Measurements from ENCODE around the gene SYT8. TPM values are rescaled to one million over a fixed set of nuclear protein-coding genes. Genes with fewer than 3 reads are reported as not detected.

Gene SYT8
- total and polyA plus RNA-seq, 3 experiments from 2014 or later, result not detected

DNA sequence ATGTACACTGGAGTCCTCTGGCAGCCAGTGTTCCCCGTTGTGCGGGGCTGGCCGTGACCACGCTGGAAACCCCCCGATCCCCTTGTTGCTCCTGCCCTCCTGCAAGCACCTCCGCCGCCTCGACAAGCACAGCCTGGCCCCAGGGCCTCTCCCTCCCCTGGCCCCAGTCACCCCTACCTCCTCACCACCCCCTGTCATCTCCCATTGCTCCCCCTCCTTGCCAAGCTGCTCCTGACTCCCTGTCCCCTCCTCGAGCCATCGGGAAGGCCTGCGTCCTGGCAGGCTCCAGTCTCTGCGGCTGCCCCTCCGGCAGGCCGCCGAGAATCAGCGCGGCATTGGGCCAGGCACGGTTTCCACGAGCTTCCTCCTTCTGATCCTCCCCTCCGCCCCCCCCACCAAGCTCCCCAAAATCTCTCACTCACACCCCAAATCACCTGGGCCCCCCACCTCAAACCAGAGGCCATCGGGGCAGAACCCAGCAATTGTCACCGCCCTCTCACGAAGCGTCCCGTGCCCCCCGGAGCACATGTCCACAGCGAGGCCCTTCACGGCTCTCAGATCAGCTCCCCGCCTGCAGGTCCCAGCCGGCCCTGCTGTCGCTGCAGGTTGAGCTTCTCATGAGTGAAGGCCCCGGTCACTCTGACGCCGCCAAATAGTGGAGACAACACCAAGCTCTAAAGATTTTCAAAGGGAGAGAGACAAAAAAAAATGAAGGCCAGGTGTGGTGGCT is 12.4 kb downstream of the SYT8 start:
- H3K36me3 ChIP-seq (ENCODE audit: insufficient read depth, low read length), result no peaks in the 10 kb centered on the region
- ChIA-PET CTCF (interaction anchor here (0.8 to 3.4 kb wide), 11 partner anchors 9 to 305 kb away, joined by 3 to 13 read pairs (median 4); partner anchors contain the start of genes H19, SYT8 and TNNI2), POLR2A (interaction anchor here (0.6 kb wide), 1 partner anchor 9 kb away, joined by 3 read pairs; the partner anchor contains the start of gene TNNI2)
- Mint-ChIP-seq H3K4me3 (no peak overlapping the region), H3K4me1 (peaks cover 66 to 89% (median 73%) of the 10 kb centered on the region in 3 donors), H3K27me3 (peaks cover 0 to 1% of the 10 kb centered on the region in 2 donors), H3K36me3 (no peaks in the 10 kb centered on the region), H3K9me3 (no peaks in the 10 kb centered on the region), H3K27ac (peak overlapping the region in 5 of 8 donors; percentile 40 to 87 (median 72))
- no peak overlapping the region for H3K4me3 ChIP-seq (ENCODE audit: low read length)
- no peak overlapping the region for H3K27ac ChIP-seq (ENCODE audit: low read depth, low read length)
- H3K9me3 ChIP-seq (ENCODE audit: low read length), result no peaks in the 10 kb centered on the region
- no peak for DNase-seq
- H3K4me1 ChIP-seq (ENCODE audit: insufficient read depth, low read length), result peaks cover 79% of the 10 kb centered on the region
- no peaks in the 10 kb centered on the region for H3K27me3 ChIP-seq (ENCODE audit: insufficient read depth, low read length, poor library complexity, severe bottlenecking)

DNA sequence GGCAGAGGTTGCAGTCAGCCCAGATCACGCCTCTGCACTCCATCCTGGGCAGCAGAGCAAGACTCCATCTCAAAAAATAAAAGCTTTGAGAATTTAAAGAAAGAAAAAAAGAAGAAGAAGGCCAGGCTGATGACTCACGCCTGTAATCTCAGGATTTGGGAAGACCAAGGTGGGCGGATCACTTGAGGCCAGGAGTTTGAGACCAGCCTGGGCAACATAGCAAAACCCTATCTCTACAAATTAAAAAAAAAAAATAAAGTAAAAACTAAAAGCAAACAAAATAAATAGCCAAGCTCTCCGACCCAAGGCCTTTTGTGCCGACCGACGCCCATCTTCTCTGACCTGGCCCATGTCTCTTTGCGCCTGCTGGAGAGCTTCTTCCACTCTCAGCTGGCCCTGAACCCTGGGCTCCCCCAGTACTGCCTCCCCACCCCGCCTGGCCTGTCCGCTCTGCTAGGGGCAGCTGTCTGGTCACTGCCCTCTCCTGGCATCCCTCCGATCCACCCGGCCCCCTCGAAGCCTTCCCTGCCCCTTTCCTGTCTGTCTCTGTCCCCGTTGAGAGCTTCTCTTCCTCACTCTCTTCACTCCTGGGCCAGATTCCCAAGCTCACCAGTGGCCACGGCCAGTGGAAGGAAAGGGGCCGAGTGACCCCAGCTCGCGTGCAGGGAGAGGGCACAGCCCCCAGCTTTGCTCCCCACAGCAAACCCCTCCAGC is 13.3 kb downstream of the SYT8 start:
- no peaks in the 10 kb centered on the region for H3K36me3 ChIP-seq (ENCODE audit: insufficient read depth, low read length)
- H3K27ac ChIP-seq (ENCODE audit: low read depth, low read length), result no peak overlapping the region
- Mint-ChIP-seq H3K4me1 (peaks cover 75 to 96% (median 82%) of the 10 kb centered on the region in 3 donors), H3K9me3 (no peaks in the 10 kb centered on the region), H3K27ac (peak overlapping the region in 5 of 8 donors; percentile 40 to 82 (median 60)), H3K36me3 (peaks cover 0 to 5% (median 0%) of the 10 kb centered on the region in 3 donors), H3K27me3 (peaks cover 0 to 1% of the 10 kb centered on the region in 2 donors), H3K4me3 (peak overlapping the region in 1 of 7 donors; percentile 51)
- H3K9me3 ChIP-seq (ENCODE audit: low read length), result no peaks in the 10 kb centered on the region
- no peak for DNase-seq
- H3K4me3 ChIP-seq (ENCODE audit: low read length), result no peak overlapping the region
- POLR2A ChIA-PET, result no interaction called here
- H3K27me3 ChIP-seq (ENCODE audit: insufficient read depth, low read length, poor library complexity, severe bottlenecking), result no peaks in the 10 kb centered on the region
- peaks cover 85% of the 10 kb centered on the region for H3K4me1 ChIP-seq (ENCODE audit: insufficient read depth, low read length)
- CTCF ChIA-PET, result interaction anchor here (0.7 to 3.4 kb wide), 13 partner anchors 10 to 304 kb away, joined by 3 to 13 read pairs (median 4); partner anchors contain the start of genes H19, SYT8 and TNNI2

- Histone ChIP-seq H3K27ac (ENCODE audit: low read depth, low read length) (no peak overlapping the region), H3K9me3 (ENCODE audit: low read length) (no peaks in the 10 kb centered on the region), H3K27me3 (ENCODE audit: insufficient read depth, low read length, poor library complexity, severe bottlenecking) (no peaks in the 10 kb centered on the region), H3K36me3 (ENCODE audit: insufficient read depth, low read length) (no peaks in the 10 kb centered on the region), H3K4me1 (ENCODE audit: insufficient read depth, low read length) (peaks cover 78% of the 10 kb centered on the region), H3K4me3 (ENCODE audit: low read length) (no peak overlapping the region)
- ChIA-PET POLR2A (no interaction called here), CTCF (interaction anchor here (0.7 to 2.8 kb wide), 7 partner anchors 14 to 303 kb away, joined by 3 to 9 read pairs (median 4); partner anchors contain the start of gene SYT8)
- Mint-ChIP-seq H3K27ac (peak overlapping the region; percentile 28 to 98 (median 83)), H3K9me3 (no peaks in the 10 kb centered on the region), H3K36me3 (peaks cover 0 to 12% (median 0%) of the 10 kb centered on the region in 3 donors), H3K4me3 (peak overlapping the region in 2 of 7 donors; percentile 12 to 25), H3K4me1 (peaks cover 69 to 90% (median 75%) of the 10 kb centered on the region in 3 donors), H3K27me3 (peaks cover 0 to 1% of the 10 kb centered on the region in 2 donors)
- no peak for DNase-seq
Measured at GRCh38 chr11:1848640-1849430, 14.0 kb downstream of the SYT8 start.

GRCh38 chr11:1851468-1852180 is 16.8 kb downstream of the SYT8 start:
- H3K27me3 ChIP-seq (ENCODE audit: insufficient read depth, low read length, poor library complexity, severe bottlenecking), result no peaks in the 10 kb centered on the region
- peak overlapping the region; percentile 74 for H3K27ac ChIP-seq (ENCODE audit: low read depth, low read length)
- H3K4me1 ChIP-seq (ENCODE audit: insufficient read depth, low read length), result peaks cover 74% of the 10 kb centered on the region
- peak overlapping the region; percentile 63 for H3K4me3 ChIP-seq (ENCODE audit: low read length)
- Mint-ChIP-seq H3K9me3 (no peaks in the 10 kb centered on the region), H3K36me3 (peaks cover 0 to 26% (median 0%) of the 10 kb centered on the region in 3 donors), H3K4me1 (peaks cover 53 to 83% (median 61%) of the 10 kb centered on the region in 3 donors), H3K27ac (peak overlapping the region; percentile 90 to 100 (median 98)), H3K27me3 (no peaks in the 10 kb centered on the region), H3K4me3 (peak overlapping the region; percentile 64 to 99 (median 91))
- POLR2A ChIA-PET, result interaction anchor here (0.8 to 1.7 kb wide), 8 partner anchors 11 to 66 kb away, joined by 3 to 9 read pairs (median 5); partner anchors contain the start of genes PRR33 and TNNI2
- no peaks in the 10 kb centered on the region for H3K36me3 ChIP-seq (ENCODE audit: insufficient read depth, low read length)
- H3K9me3 ChIP-seq (ENCODE audit: low read length), result no peaks in the 10 kb centered on the region
- no peak for DNase-seq
- CTCF ChIA-PET, result interaction anchor here (0.8 to 7.4 kb wide), 14 partner anchors 10 to 300 kb away, joined by 3 to 93 read pairs (median 5); partner anchors contain the start of gene MRPL23

- Histone ChIP-seq H3K36me3 (ENCODE audit: insufficient read depth, low read length) (no peaks in the 10 kb centered on the region), H3K27ac (ENCODE audit: low read depth, low read length) (peak overlapping the region; percentile 74), H3K27me3 (ENCODE audit: insufficient read depth, low read length, poor library complexity, severe bottlenecking) (no peaks in the 10 kb centered on the region), H3K4me1 (ENCODE audit: insufficient read depth, low read length) (peaks cover 76% of the 10 kb centered on the region), H3K4me3 (ENCODE audit: low read length) (peak overlapping the region; percentile 63), H3K9me3 (ENCODE audit: low read length) (no peaks in the 10 kb centered on the region)
- Mint-ChIP-seq H3K36me3 (peaks cover 0 to 28% (median 0%) of the 10 kb centered on the region in 3 donors), H3K27ac (peak overlapping the region; percentile 90 to 100 (median 98)), H3K4me1 (peaks cover 50 to 78% (median 60%) of the 10 kb centered on the region in 3 donors), H3K4me3 (peak overlapping the region; percentile 92 to 99 (median 99)), H3K27me3 (no peaks in the 10 kb centered on the region), H3K9me3 (no peaks in the 10 kb centered on the region)
- ChIA-PET CTCF (interaction anchor here (1.0 to 7.4 kb wide), 11 partner anchors 11 to 299 kb away, joined by 3 to 93 read pairs (median 5); partner anchors contain the start of gene SYT8), POLR2A (interaction anchor here (0.6 to 1.7 kb wide), 5 partner anchors 17 to 706 kb away, joined by 4 to 9 read pairs (median 4); no protein-coding TSS in a partner anchor)
- no peak for DNase-seq
Measured at GRCh38 chr11:1852271-1852876, 17.6 kb downstream of the SYT8 start.

GRCh38 chr11:1852877-1853276 is 18.1 kb downstream of the SYT8 start, which contains the start of gene LSP1:
Gene LSP1 (plus strand): TSS chr11:1853084. CDS start chr11:1853145, 61 bp downstream.
- H3K4me1 Mint-ChIP-seq, result peaks cover 50 to 73% (median 55%) of the 10 kb centered on the region in 3 donors
- peak within 1 kb of the TSS; percentile 92 to 99 (median 99) for H3K4me3 Mint-ChIP-seq
- H3K27me3 Mint-ChIP-seq, result no peaks in the 10 kb centered on the region
- H3K36me3 ChIP-seq (ENCODE audit: insufficient read depth, low read length), result no peaks in the 10 kb centered on the region
- peaks cover 81% of the 10 kb centered on the region for H3K4me1 ChIP-seq (ENCODE audit: insufficient read depth, low read length)
- peak within 1 kb of the TSS; percentile 74 for H3K27ac ChIP-seq (ENCODE audit: low read depth, low read length)
- DNase-seq, result peak; percentile 69 to 93 (median 87)
- CTCF ChIA-PET, result interaction anchor here (1.0 to 7.4 kb wide), 12 partner anchors 12 to 299 kb away, joined by 3 to 93 read pairs (median 4); partner anchors contain the start of gene SYT8
- H3K27me3 ChIP-seq (ENCODE audit: insufficient read depth, low read length, poor library complexity, severe bottlenecking), result no peaks in the 10 kb centered on the region
- no peaks in the 10 kb centered on the region for H3K9me3 Mint-ChIP-seq
- H3K27ac Mint-ChIP-seq, result peak within 1 kb of the TSS; percentile 90 to 100 (median 98)
- H3K9me3 ChIP-seq (ENCODE audit: low read length), result no peaks in the 10 kb centered on the region
- POLR2A ChIA-PET, result interaction anchor here (0.6 to 1.7 kb wide), 5 partner anchors 17 to 706 kb away, joined by 4 to 9 read pairs (median 4); no protein-coding TSS in a partner anchor
- H3K4me3 ChIP-seq (ENCODE audit: low read length), result peak within 1 kb of the TSS; percentile 63
- peaks cover 0 to 32% (median 0%) of the 10 kb centered on the region in 3 donors for H3K36me3 Mint-ChIP-seq
